Sigmoid colon (tissue), 3 donors: ENCODE measurements around the gene RANBP17.

Experiments used
- POLR2A ChIP-seq, 2 donors: fragments of 450-650 bp; IDR thresholded peaks; one replicate each; pipeline ENCODE4 v1.6.1; 2016; ENCODE audit warnings: antibody characterized with exemption in 2 of 2, mild to moderate bottlenecking in 2 of 2, moderate library complexity in 2 of 2
- TF ChIP-seq, protein P1 (sequence below), 4 experiments: fragments of 450-650 bp in 3 of 4; fragments of 200-600 bp in 1 of 4; IDR thresholded peaks; one replicate each; pipeline ENCODE4 v1.5.1; 2016 to 2019; ENCODE audit warnings: antibody characterized with exemption in 4 of 4, mild to moderate bottlenecking in 3 of 4, moderate library complexity in 2 of 4

DNA sequence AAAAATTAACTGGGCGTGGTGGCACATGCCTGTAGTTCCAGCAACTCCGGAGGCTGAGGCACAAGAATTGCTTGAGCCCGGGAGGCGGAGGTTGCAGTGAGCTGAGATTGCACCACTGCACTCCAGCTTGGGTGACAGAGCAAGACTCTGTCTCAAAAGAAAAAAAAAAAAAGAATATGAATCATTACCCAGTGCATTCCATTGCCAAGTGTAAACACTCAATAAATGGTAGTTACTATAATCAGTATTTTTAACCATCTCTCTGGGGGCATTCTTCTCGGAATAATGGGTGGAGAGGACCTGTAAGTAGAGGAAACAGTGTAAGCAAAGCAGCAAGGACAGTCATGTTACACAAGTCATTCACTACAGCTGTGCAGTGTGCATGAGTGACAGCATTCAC, 13.8 kb upstream of the RANBP17 start:
- TF ChIP-seq, protein P1, sequence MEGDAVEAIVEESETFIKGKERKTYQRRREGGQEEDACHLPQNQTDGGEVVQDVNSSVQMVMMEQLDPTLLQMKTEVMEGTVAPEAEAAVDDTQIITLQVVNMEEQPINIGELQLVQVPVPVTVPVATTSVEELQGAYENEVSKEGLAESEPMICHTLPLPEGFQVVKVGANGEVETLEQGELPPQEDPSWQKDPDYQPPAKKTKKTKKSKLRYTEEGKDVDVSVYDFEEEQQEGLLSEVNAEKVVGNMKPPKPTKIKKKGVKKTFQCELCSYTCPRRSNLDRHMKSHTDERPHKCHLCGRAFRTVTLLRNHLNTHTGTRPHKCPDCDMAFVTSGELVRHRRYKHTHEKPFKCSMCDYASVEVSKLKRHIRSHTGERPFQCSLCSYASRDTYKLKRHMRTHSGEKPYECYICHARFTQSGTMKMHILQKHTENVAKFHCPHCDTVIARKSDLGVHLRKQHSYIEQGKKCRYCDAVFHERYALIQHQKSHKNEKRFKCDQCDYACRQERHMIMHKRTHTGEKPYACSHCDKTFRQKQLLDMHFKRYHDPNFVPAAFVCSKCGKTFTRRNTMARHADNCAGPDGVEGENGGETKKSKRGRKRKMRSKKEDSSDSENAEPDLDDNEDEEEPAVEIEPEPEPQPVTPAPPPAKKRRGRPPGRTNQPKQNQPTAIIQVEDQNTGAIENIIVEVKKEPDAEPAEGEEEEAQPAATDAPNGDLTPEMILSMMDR (IDR thresholded peaks at IDR 0.05) = no peak
- no peak for TF ChIP-seq POLR2A (IDR thresholded peaks at IDR 0.05)
